Retinal pigment epithelial cell (primary cell): ENCODE results near the gene KCNAB2.

Experiments used
- DNase-seq: peaks from one replicate; pipeline ENCODE4 v3.0.0-alpha.2; 2010; ENCODE audit warnings: low read depth
- H3K4me3 ChIP-seq: 2 replicates; pipeline ENCODE4 v1.5.1; 2011; ENCODE audit warnings: mild to moderate bottlenecking, low read length, control low read depth, moderate library complexity
- CTCF ChIP-seq: conservative IDR thresholded peaks from 2 replicates; pipeline ENCODE4 v1.5.1; 2011; ENCODE audit warnings: low read depth, low read length, control low read depth, inconsistent platforms

The KCNAB2 gene

DNA sequence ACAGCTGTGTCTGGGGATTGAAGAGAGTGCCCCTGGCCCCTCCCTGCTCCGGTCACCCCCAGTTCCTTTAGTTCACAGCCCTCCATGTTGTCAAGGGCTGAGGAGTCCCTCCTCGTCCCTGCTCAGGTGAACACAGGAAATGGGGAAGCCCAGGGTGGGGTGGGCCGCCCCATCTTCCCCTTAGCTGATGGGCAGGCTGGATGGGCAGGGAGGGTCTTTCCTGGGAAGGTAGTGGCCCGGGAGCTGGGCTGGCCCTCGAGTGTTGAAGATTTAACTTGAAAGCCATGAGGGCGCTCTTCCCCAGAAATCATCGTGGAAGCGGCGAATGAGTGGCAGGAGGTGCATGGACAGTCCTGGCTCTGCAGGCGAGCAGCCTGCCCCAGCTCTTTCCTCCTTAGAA, 35.1 kb upstream of the KCNAB2 start:
- no peak for TF ChIP-seq CTCF
- H3K4me3 ChIP-seq, result no peak overlapping the region
- DNase-seq, result no peak

- no peak overlapping the region for H3K4me3 ChIP-seq
- no peak for TF ChIP-seq CTCF
- no peak for DNase-seq
These were observed 34.3 kb upstream of the KCNAB2 start for GRCh38 chr1:6011161-6011945.

DNA sequence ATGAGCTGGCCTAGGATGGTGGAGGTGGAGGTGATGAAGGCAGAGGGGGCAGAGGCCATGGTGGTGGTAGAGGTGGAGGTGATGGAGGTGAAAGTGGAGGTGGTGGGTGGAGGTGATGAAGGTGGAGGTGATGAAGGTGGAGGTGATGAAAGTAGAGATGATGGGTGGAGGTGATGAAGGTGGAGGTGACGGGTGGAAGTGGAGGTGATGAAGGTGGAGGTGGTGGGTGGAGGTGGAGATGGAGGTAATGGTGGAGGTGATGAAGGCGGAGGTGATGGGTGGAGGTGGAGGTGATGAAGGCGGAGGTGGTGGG, 33.8 kb upstream of the KCNAB2 start:
- no peak overlapping the region for H3K4me3 ChIP-seq
- TF ChIP-seq CTCF, result no peak
- no peak for DNase-seq

DNA sequence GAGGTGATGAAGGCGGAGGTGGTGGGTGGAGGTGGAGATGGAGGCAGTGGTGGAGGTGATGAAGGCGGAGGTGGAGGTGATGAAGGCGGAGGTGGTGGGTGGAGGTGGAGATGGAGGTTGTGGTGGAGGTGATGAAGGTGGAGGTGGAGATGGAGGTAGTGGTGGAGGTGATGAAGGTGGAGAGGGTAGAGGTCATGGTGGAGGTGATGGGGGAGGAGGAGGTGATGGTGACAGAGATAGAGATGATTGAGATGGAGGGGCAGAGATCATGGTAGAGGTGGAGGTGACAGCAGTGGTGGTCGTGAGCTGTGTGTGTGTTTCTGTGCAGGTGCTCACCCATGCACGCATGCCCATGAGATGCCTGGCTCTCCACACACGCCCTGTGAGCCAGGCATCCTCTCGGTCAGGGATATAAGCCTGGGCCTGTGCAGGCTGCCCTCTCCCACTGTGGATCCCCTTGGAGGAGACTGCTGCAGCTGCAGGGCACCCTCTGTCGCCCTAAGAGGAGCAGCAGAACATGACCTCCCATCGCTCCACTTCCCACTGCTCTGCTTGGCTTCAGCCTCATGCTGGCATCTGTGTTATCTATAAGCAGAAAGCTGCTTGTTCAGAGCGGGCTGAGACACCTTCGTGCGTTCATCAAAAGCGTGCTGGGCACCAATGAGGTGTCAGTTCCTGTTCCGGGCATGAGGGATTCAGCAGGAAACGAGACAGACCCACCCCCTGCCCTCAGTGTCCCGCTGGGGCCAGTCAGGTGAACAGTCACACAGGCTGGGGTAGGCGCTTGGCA, 33.0 kb upstream of the KCNAB2 start:
- DNase-seq, result no peak
- no peak overlapping the region for H3K4me3 ChIP-seq
- no peak for TF ChIP-seq CTCF

GRCh38 chr1:6013491-6013890, 32.2 kb upstream of the KCNAB2 start:
- H3K4me3 ChIP-seq, result no peak overlapping the region
- no peak for DNase-seq
- no peak for TF ChIP-seq CTCF

GRCh38 chr1:6014130-6014999, 31.3 kb upstream of the KCNAB2 start:
- no peak overlapping the region for H3K4me3 ChIP-seq
- TF ChIP-seq CTCF, result no peak
- DNase-seq, result no peak
